ENCODE results near the gene CTDNEP1.

CTDNEP1 gene

DNA sequence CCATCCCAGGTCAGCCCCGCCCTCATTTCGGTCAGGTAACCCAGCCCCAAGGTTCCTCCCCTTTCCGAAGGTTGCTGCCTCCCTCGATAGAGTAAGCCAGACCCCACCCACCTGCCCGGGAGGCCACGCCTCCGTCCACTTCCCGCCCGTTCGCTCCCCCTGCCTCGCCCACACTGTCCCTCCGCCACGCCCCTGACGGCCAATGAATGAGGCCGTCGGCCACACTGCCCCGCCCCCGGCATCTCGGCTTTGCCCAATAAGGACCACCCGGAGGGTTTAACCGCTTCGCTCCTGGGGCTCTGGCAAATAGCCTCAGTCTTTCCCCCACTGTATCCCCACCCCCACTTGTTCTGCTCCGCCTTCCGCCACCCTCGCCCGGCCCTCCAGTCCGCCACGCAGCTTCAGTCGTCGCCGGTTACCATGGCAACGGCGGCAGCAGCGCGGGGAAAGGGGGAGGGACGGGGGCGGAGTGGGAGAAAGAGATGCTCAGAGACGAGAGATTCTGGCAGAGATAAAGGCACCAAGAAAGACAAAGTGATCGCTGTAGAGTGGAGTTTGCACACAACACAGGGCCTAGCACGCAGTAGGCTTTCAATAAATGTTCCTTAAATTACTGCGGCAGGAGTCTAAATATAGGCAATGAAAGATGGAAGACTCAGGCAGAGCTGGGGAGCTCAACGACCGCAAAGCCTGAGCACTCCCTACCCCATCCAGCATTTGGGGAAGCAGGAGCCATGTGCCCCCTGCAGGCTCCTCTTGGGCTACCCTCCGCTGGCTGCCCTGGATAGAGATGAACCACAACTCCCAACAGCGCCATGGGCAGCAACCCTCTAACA, 37.0 kb downstream of the CTDNEP1 start:
- peak; percentile 92 to 93 for DNase-seq

DNA sequence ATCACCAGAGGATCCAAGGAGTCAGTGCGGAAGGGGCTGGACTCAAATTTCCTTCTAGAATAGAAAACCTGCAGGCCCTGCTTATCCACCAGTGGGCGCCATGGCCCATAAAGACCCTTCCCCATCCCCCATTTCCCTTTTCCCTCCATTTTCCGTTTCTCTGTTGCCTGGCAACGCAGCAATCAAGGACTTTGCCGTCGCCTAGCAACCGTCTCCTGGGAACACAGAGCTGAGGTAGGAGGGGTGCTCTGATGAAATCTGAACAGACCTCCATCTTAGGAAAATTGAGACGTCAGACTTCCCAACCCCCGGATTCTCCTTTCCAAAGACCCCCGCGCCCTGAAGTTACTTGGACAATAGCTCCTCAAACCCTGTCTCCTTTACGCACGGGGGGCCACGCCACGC, 37.6 kb downstream of the CTDNEP1 start:
- DNase-seq: peak; percentile 79 to 91

DNA sequence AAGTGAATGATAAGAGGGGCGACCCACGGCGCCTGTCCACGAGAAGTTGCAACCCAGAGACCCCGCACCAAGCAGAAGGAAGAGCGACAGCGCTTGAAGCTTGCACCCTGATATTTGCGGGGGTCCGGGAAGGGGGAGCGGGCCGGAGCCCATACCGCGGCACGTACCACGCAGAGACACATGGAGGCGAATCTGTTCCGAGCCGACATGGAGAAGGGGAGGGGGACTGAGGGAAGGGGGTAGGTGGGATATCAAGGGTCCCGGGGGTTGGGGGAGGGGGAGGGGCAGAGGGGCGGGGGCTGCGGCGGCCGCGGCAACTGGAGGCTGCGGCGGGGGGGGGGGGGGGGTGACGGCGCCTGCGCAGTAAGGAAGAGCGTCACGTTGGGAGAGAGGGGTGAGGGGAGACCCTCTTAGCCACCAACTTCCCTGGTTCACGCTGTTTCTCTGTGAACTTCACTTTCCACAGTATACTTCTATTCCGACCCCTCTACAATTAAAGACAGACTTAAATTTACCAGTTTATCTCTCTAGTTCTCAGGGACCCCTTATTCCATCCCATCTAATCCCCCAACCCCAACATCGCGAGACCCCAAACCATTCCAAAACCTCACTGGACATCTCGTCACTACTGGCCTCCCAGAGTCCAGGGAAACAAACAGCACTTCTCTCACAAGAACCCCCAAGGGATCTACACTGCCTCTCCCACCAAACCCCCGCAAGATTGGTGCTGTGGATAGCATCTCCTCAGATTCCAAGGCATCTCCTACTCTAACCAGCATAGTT, 39.9 kb downstream of the CTDNEP1 start:
- DNase-seq: no peak

DNA sequence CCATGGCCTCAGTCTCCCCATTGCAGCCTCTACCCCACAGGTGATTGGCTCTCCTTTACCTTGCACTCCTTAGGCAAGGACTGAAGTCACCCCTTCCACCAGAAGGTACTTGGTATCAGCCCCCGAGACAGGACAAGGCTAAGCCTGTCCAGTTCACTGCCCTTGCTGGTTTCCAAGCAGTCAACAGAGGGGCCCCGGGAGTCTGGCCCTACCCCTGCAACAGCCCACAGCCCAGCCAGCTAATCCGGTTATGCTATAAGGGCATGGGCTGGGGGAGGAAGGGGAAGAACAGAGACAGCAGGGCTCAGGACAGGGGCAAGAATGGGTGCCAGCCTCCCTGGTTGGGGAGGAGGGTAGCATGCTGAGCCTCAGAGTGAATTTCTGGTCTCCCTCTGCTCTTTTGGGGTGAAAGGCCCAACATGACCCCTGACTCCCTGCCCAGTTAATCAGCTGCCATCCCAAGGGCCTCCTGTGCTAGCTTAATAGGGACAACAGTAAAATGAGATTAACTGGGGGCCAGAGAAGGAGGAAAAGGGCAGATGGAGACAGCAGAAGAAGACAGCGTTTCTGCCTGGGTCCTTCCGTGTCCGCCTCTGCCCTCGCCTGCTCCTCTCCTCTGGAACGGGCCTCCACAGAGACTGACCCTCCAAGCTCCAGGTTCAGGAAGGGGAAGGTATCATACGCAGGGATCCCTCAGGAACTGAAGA, 42.6 kb downstream of the CTDNEP1 start:
- no peak for DNase-seq

DNA sequence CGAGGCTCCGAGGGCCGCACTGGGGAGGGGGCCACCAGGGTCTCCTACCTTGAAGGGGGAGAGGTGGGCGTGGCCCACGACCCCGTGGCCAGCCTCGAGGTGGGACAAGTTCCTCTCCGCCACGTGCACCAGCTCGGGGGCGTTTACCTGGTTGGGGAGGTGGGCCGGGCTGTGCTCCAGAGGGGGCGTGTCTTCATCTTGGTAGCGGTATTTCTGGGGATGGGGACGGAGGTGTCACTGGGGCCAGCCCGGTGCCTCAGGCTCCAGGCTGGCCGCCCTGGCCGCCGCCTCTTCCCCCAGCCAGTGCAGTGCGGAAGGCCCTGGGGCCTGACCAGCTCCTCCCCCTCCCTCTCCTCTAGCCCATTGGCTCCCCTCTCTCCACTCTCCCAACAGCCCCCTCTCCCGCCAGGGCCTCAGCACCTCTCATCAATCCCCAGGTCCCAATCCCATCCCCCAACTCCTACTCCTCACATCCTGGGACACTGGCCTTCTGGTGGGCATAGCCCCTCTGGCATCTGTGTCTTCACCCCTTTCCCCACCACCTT, 43.4 kb downstream of the CTDNEP1 start:
- DNase-seq: no peak

DNA sequence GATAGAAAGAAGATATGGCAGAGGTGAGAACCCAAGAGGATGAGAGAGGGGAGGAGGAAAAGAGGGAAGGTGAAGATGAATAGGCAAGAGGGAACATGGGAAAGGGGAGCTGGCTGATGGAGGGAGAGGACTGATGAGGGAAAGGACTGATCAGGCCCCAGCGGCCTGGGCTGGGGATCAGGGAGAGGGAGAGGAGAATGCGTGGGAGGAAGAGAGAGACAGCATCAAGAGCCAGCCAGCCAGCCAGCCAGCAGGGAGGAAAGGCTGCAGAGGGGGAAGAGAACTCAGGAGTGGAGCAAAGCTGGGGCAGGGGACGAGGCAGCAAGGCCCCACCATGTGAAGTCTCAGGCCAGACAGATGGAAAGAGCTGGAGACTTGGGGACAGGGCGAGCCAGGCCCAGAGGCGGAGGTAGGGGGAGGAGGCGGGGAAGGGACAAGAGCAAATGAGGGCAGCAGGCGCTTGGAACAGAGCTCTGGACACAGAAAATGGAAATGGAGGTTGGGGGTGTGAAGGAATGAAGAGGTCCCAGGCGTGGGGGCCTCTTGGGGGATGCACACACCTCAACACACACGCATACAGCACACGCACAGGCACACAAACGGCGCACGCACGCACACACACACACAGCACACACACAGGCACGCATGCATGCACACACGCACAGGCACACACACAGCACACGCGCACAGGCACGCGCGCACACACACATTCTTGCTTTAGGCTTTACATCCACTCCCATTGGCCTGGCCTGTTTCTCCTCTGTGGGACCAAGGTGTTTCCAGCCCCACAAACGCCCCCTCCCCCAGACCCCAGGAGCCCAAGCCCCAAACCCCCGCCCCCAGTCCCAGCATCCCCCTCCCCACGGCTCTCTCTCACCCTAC, 44.2 kb downstream of the CTDNEP1 start:
- no peak for DNase-seq

DNA sequence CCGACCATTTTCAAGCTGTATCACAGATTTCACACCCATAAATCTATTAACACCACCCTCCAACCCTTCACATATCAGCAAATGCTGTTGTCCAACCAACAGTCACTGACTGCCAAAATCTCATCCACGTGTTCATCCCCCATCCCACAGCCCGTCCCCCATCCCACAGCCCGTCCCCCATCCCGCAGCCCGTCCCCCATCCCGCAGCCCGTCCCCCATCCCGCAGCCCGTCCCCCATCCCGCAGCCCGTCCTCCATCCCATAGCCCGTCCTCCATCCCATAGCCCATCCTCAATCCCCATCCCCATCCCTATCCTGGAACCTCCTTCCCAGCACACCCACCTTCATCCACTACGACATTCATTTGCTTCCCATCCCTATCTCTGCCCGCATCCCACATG, 46.0 kb downstream of the CTDNEP1 start:
- DNase-seq: no peak

DNA sequence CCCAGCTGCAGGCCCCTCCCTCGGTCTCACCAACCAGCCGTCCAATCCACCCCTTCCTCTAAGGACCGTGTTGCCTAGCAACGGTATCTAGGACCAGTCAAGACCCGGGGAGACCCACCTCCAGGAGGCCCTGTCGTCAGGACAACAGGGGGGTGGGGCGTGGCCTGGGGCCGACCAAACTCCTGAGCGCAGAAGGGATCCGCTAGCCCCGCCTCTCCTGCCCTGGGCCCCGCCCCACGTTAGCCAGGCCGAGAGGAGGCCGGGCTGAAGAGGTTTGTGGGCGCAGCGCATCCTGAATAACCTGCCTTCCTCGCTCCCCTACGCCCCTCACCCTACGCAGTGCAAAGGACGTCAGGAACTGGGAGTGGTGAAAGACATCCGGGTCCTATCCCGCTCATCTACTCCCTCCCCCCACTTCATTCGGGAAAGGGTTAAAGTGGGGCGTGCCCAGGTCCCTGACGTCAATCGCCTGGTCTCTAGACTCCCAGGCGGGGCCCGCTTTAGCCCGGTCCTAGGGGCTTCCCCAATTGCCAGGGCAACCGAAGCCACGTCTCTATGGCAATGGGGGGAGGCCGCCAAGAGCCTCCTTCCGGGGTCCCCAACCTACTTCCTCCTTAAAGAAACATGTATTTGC, 46.6 kb downstream of the CTDNEP1 start:
- peak; percentile 57 to 60 for DNase-seq

DNA sequence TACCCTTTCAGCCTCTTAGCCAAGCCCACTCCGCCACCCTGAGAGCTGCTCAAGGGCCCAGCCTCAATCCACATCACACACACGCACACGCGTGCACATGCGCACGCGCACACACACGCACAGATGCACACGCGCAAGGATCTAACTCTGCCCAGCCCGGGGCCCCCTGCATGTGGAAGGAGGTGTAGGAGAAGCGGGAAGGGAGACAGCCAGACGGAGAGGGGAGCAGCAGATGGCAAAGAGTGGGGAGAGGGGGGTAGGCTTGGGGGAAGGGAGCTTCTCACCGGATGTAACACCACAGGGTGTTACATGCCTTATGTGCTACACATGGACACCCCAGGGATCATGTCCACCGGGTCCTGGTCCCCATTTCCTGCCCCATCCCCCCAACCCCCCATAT, 47.2 kb downstream of the CTDNEP1 start:
- no peak for DNase-seq

DNA sequence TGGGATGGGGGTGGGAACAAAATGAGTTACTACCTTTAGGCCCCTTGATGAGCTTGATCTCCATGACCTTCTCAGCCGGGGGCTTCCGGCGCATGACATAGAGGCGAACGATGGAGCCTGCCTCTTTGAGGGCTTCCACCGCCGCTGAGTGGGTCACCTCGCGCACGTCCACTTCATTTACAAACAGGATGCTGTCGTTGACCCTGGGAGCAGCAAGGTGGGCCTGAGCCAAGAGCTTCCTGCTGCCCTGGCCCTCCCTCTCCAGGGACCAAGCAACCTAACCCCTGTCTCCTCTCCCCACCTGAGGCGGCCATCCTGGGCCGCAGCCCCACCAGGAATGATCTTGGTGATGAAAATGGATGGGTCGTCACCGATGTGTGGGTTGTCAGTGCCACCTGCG, 48.1 kb downstream of the CTDNEP1 start:
- DNase-seq: no peak

DNA sequence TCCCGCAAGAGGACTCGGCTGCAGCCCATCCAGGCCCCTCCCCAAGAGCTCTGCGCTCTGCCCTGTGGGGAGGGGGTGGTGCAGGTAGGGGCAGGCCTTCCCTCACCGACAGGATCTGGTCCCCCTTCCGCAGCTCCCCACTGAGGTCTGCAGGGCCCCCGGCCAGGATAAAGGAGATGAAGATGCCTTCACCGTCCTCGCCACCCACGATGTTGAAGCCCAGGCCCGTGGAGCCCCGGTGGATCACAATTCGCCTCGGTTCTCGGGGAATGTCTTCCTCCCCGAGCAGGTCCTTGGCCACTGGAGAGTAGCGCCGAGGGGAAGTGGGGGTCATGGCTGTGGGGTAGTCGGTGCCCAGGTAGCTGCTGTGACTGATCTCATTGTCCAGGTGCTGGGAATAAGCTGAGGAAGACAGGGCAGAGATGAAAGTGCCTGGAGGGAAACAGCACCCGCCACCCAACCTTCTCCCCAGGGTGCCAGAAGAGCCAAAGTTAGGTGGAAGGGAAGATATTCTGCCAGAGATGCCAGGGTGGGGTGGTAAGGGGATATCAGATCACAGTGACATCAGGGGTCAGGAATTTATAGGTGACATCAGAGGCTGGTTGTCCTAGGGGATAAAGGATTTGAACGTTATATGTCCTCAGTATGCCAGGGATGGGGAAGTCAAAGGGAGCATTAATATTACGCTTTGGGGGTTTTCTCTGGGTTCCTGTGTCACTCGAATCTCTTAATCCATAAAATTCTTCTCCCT, 54.7 kb downstream of the CTDNEP1 start:
- no peak for DNase-seq

DNA sequence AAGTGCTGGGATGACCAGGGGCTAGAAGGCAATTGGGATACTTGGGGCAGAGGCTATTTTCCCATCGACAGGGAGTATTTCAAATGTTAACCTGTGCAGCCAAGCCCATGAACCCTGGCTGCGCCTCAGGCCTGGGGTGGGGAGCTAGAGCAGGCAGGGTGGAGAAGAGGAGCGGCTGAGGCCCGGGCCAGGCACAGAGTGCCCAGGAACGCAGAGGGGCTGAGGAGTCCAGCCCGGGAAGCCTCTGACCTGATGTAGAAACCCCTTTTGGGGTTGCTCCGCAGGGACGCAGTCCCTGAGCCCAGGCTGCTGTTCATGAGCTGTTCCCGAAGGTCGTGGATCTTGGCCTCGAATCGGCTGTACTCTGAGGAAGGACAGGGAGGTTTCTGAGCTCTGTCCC, 55.6 kb downstream of the CTDNEP1 start:
- DNase-seq: no peak
